Suprapubic skin (tissue), 4 donors: Measurements from ENCODE around the gene ARHGAP10. TPM values are rescaled to one million over a fixed set of nuclear protein-coding genes. Genes with fewer than 3 reads are reported as not detected.

Experiments
- DNase-seq, 2 donors: peaks; one replicate each; pipeline ENCODE4 v3.0.0-alpha.2; 2019; ENCODE audit warnings: low spot score in 2 of 2
- H3K27ac ChIP-seq: fragments of 200-600 bp; sonication (generic); one replicate; pipeline ENCODE4 v1.5.1; 2019
- H3K27me3 ChIP-seq: fragments of 200-600 bp; sonication (generic); one replicate; pipeline ENCODE4 v1.5.1; 2019
- H3K36me3 ChIP-seq: fragments of 200-600 bp; sonication (generic); one replicate; pipeline ENCODE4 v1.5.1; 2019
- H3K4me1 ChIP-seq: fragments of 200-600 bp; sonication (generic); one replicate; pipeline ENCODE4 v1.5.1; 2019
- H3K4me3 ChIP-seq: fragments of 200-600 bp; sonication (generic); one replicate; pipeline ENCODE4 v1.5.1; 2019; ENCODE audit warnings: mild to moderate bottlenecking
- H3K9me3 ChIP-seq: fragments of 200-600 bp; sonication (generic); one replicate; pipeline ENCODE4 v1.5.1; 2019
- EP300 ChIP-seq: sonication (generic); formaldehyde crosslinking; IDR thresholded peaks from one replicate; pipeline ENCODE4 v1.6.1; 2017; ENCODE audit warnings: antibody characterized with exemption
- POLR2A ChIP-seq, 2 donors: fragments of 450-650 bp; IDR thresholded peaks; one replicate each; pipeline ENCODE4 v1.6.1; 2017; ENCODE audit warnings: antibody characterized with exemption in 2 of 2, mild to moderate bottlenecking in 2 of 2, moderate library complexity in 2 of 2
- POLR2AphosphoS5 ChIP-seq, 3 donors: sonication (generic); formaldehyde crosslinking; IDR thresholded peaks; one replicate each; pipeline ENCODE4 v1.6.1; 2017; ENCODE audit warnings: antibody characterized with exemption in 3 of 3
- WGBS: methylation state at CpG from one replicate; pipeline ENCODE4 v1.1.5; 2018; 5-methylcytosine and 5-hydroxymethylcytosine counted together
- total RNA-seq, 4 donors: library from RNA; depleted of rRNA; stranded (reverse); fragments of >200 nt; gene quantifications; one replicate each; pipeline ENCODE4 v1.1.0, GENCODE V29; 2016
- TF ChIP-seq, protein P1 (sequence below), 2 donors: fragments of 200-600 bp in 1 of 2; fragments of 450-650 bp in 1 of 2; sonication (generic) in 1 of 2; IDR thresholded peaks; one replicate each; pipeline ENCODE4 v1.5.1; 2016 to 2019; ENCODE audit warnings: antibody characterized with exemption in 2 of 2, mild to moderate bottlenecking in 1 of 2, moderate library complexity in 1 of 2

The ARHGAP10 gene
- total RNA-seq, 4 donors from 2014 or later = 32.5 to 59.0 (median 36.8) TPM

DNA sequence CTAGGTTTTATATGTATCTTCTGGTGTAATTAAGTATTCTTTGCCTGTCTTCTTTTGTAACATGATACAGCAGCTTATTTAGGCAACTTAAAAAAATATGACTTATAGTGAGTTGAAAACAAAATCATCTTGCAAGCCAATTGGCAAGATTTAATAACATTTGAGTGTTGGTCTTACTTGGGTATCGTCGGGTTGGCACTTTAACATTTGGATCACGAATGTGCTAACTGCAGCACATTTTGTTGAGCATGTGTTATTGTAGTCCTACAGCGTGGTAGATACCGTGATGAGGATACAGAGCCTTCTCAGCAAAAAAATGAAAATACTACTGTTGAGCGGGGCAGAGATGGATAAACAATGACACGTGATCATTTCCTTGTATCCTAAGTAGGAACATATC lies 295.3 kb downstream of the ARHGAP10 start:
- Histone ChIP-seq H3K4me1 (peaks cover 13% of the 10 kb centered on the region), H3K27me3 (no peaks in the 10 kb centered on the region), H3K36me3 (no peaks in the 10 kb centered on the region), H3K9me3 (no peaks in the 10 kb centered on the region), H3K4me3 (no peak overlapping the region), H3K27ac (no peak overlapping the region)
- DNase-seq = no peak
- WGBS = 79% methylated on average over 7 of the region's 7 CpGs
- no peak for TF ChIP-seq EP300
- no peak for TF ChIP-seq POLR2A (IDR thresholded peaks at IDR 0.05)
- no peak for TF ChIP-seq POLR2AphosphoS5 (IDR thresholded peaks at IDR 0.05)
- TF ChIP-seq, protein P1, sequence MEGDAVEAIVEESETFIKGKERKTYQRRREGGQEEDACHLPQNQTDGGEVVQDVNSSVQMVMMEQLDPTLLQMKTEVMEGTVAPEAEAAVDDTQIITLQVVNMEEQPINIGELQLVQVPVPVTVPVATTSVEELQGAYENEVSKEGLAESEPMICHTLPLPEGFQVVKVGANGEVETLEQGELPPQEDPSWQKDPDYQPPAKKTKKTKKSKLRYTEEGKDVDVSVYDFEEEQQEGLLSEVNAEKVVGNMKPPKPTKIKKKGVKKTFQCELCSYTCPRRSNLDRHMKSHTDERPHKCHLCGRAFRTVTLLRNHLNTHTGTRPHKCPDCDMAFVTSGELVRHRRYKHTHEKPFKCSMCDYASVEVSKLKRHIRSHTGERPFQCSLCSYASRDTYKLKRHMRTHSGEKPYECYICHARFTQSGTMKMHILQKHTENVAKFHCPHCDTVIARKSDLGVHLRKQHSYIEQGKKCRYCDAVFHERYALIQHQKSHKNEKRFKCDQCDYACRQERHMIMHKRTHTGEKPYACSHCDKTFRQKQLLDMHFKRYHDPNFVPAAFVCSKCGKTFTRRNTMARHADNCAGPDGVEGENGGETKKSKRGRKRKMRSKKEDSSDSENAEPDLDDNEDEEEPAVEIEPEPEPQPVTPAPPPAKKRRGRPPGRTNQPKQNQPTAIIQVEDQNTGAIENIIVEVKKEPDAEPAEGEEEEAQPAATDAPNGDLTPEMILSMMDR (IDR thresholded peaks at IDR 0.05) = no peak

DNA sequence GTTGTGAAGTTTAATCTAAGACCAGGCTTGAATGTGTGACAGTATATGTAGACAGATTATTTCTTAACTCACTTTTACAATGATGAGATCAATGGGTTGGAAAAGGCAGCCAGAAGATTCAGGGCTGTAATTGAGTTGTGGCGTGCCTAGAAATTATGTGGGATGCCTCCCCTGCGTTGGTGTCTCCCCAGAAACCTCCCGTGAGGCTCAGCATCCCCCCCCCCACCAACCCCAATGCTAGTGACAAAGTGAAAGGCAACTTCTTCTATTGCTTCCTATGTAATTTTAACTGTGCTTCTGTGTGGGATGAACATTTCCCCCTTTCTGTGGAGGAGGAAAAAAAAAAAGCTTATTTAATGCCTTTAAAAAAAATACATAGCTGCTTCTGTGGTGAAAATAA lies 297.9 kb downstream of the ARHGAP10 start:
- Histone ChIP-seq H3K9me3 (no peaks in the 10 kb centered on the region), H3K36me3 (no peaks in the 10 kb centered on the region), H3K4me3 (no peak overlapping the region), H3K4me1 (peaks cover 10% of the 10 kb centered on the region), H3K27me3 (no peaks in the 10 kb centered on the region), H3K27ac (no peak overlapping the region)
- TF ChIP-seq, protein P1 (IDR thresholded peaks at IDR 0.05) = no peak
- TF ChIP-seq POLR2A (IDR thresholded peaks at IDR 0.05) (no peak), EP300 (no peak), POLR2AphosphoS5 (IDR thresholded peaks at IDR 0.05) (no peak)
- DNase-seq = no peak
- WGBS = 93% methylated on average over 3 of the region's 3 CpGs

DNA sequence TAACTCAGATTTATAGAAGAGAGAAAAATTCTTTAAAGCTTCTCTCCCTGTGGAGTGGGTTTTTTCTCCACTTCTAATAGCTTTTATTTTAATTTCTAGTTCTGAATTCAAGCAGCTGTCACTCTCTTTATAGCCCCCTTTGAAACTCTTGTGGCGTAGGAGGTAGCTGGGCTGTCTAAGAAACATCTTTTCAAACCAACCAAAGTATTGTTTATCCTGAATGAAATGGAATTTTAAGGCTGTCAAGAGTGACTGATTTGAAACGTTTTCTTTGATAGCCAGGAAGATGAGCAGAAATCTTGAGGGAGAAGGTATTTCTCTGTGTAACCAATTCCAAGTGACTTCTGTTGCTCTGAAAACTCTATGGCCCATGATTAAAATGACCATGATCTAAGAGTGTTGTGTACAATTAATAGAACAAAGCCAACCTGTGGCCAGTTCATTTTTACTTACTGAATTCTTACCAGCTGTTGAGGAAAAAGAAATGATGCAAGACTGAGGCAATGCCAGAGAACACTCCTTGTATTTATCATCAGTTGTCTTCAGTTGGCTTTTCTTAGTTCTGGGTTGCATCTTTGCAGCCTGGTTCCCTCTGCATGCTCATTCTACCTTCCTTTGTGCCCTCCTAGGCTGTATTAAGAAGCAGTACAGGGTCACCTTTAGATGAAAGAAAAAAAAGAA lies 298.4 kb downstream of the ARHGAP10 start:
- 79% methylated on average over 2 of the region's 2 CpGs for WGBS
- no peak overlapping the region for H3K27ac ChIP-seq
- no peak for TF ChIP-seq POLR2AphosphoS5 (IDR thresholded peaks at IDR 0.05)
- DNase-seq = no peak
- no peaks in the 10 kb centered on the region for H3K9me3 ChIP-seq
- no peaks in the 10 kb centered on the region for H3K36me3 ChIP-seq
- no peaks in the 10 kb centered on the region for H3K27me3 ChIP-seq
- H3K4me3 ChIP-seq = no peak overlapping the region
- H3K4me1 ChIP-seq = peaks cover 10% of the 10 kb centered on the region

DNA sequence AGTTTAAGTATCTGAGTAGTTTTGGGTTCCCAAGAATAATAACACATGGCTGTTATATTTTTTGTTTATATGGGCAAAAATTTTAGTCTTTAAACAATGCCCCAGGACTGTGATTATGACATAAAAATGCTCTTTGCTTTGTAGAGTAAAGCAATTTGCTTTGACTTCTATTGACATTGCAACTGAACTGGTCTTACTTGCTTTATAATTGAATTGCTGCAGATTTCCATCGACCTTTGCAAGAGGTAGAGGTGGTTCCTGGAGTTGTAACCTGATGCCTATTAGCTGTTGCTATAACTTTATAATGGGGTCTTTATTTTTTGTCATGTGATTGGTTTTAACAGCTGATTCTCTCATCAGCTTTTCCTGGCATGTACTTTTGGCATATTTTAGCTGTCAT lies 302.9 kb downstream of the ARHGAP10 start:
- DNase-seq = no peak
- 34% methylated on average over 1 of the region's 1 CpG for whole genome bisulfite sequencing
- TF ChIP-seq, protein P1 (IDR thresholded peaks at IDR 0.05) = no peak
- no peak for TF ChIP-seq POLR2AphosphoS5 (IDR thresholded peaks at IDR 0.05)
- TF ChIP-seq POLR2A (IDR thresholded peaks at IDR 0.05) = no peak
- TF ChIP-seq EP300 = no peak
- Histone ChIP-seq H3K4me3 (no peak overlapping the region), H3K9me3 (no peaks in the 10 kb centered on the region), H3K36me3 (no peaks in the 10 kb centered on the region), H3K27ac (no peak overlapping the region), H3K4me1 (peaks cover 4% of the 10 kb centered on the region), H3K27me3 (no peaks in the 10 kb centered on the region)

DNA sequence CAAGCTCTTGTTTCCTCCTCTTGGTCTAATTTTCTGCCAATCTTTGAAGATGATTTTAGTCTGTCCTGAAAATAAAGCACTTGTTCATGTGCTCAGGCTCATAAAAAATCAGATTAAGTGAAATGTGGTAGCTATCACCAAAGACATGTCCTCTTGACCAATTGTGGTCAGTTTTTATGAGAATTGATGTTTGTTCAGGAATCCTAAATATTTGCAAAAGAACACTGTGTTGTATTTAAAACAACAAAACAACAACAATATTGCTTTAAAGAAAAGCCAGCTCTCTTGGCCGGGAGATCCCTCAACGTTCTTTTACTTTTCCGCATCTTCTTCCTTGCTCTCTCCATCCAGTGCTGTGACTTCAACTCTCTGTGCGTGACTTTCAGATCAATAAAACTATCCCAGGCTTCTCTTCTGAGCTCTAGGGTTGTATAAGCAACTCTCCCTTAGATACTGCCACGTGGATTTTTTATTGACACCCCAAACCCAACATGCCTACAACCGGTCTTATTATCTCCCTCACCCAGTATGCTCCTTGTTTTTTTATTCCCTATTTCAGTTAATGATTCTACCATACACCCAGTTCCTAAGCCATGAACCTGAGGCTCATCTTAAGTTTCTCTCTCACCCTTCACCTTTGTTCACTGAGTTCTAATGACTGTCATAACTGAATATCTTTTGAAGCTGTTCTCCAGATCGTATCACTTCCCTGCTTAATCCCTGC lies 309.9 kb downstream of the ARHGAP10 start:
- Histone ChIP-seq H3K27me3 (no peaks in the 10 kb centered on the region), H3K27ac (no peak overlapping the region), H3K4me1 (no peaks in the 10 kb centered on the region), H3K36me3 (no peaks in the 10 kb centered on the region), H3K9me3 (no peaks in the 10 kb centered on the region), H3K4me3 (no peak overlapping the region)
- WGBS = 82% methylated on average over 7 of the region's 7 CpGs
- no peak for DNase-seq
- no peak for TF ChIP-seq POLR2AphosphoS5 (IDR thresholded peaks at IDR 0.05)

DNA sequence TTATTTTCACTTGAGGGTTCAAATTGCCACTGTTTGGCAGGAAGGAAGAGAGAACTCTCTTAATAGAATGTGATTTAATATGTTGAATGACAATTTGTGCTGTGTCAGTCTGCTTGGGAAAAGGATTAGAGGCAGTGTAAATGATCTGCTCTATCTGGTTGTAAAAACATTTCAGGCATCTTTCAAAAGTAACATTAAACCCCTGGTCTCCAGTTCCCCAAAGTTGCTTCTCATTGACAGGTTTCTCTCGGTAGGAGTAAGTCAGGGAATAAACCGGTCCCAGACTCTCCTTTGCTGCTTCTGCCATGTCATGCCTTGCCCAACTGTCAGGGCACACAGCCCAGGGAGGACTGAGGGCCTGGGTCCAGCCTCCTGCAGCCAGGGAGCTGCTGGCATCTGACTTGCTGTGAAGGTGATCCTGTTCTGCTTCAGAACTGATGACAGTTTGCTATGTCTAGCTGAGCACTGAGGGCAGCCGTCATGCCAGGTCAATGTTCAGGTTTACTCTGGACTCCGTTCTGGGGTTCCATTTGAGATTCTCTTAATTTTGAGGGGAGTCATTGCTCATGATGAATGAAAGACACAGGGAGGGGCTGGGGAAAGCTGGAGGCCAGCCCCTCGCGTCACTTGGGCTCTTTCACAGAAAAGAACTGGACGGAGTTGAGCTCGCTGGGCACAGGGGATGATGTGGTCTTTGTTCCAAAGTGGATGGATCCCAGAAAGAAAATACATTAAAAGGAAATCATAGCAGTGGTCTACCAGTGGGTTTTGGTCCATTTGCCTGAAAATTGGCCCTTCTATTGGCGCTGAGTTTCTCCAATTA lies 312.4 kb downstream of the ARHGAP10 start:
- Histone ChIP-seq H3K36me3 (peaks cover 2% of the 10 kb centered on the region), H3K4me3 (no peak overlapping the region), H3K9me3 (no peaks in the 10 kb centered on the region), H3K4me1 (no peaks in the 10 kb centered on the region), H3K27ac (no peak overlapping the region), H3K27me3 (no peaks in the 10 kb centered on the region)
- TF ChIP-seq POLR2A (IDR thresholded peaks at IDR 0.05) = no peak
- no peak for TF ChIP-seq POLR2AphosphoS5 (IDR thresholded peaks at IDR 0.05)
- TF ChIP-seq, protein P1 (IDR thresholded peaks at IDR 0.05) = no peak
- TF ChIP-seq EP300 = no peak
- 80% methylated on average over 7 of the region's 9 CpGs for WGBS
- no peak for DNase-seq
